SK-N-SH (cell line): ENCODE data around the gene CMYA5. TPM values are rescaled to one million over a fixed set of nuclear protein-coding genes. Genes with fewer than 3 reads are reported as not detected.

ENCODE experiments used
- CTCF ChIA-PET: fragments of 300-600, 350-600 bp; formaldehyde crosslinking; extraction: SDS; loops from one replicate; lab custom pipeline; 2021; lab: Yijun Ruan, JAX
- POLR2A ChIA-PET: fragments of 350-600 bp; sonication (Branson Sonifier 250); formaldehyde crosslinking; extraction: SDS; loops from one replicate; lab custom pipeline; 2020; ENCODE audit warnings: antibody characterized with exemption, inconsistent platforms; lab: Yijun Ruan, JAX
- DNase-seq: peaks from one replicate; pipeline ENCODE4 v3.0.0; 2012
- H2AFZ ChIP-seq: fragments of 200-600 bp; sonication (generic); 2 replicates; pipeline ENCODE4 v1.8.1; 2016; ENCODE audit warnings: antibody characterized with exemption, mild to moderate bottlenecking, low read depth
- H3F3A ChIP-seq: fragments of 200-600 bp; sonication (generic); replicated peaks from 2 replicates; pipeline ENCODE3; 2016; ENCODE audit warnings: antibody characterized with exemption, mild to moderate bottlenecking; ENCODE audit not compliant: insufficient read depth
- H3K27ac ChIP-seq, 2 experiments: fragments of 200-500 bp in 1 of 2; fragments of 200-600 bp in 1 of 2; sonication (Bioruptor generic) in 1 of 2; sonication (generic), shearing (Covaris generic) in 1 of 2; 2 replicates each; pipeline versions ENCODE4 v1.5.1 to v1.6.1; 2014 to 2016; ENCODE audit warnings: low read depth in 2 of 2, inconsistent platforms in 1 of 2, low read length in 1 of 2, mild to moderate bottlenecking in 1 of 2, mixed read lengths in 1 of 2
- H3K27me3 ChIP-seq: fragments of 200-600 bp; sonication (generic), shearing (Covaris generic); 2 replicates; pipeline ENCODE4 v1.6.1; 2016; ENCODE audit warnings: mixed run types; ENCODE audit not compliant: insufficient read depth
- H3K36me3 ChIP-seq, 2 experiments: fragments of 200-500 bp in 1 of 2; fragments of 200-600 bp in 1 of 2; sonication (Bioruptor generic) in 1 of 2; sonication (generic) in 1 of 2; replicated peaks in 1 of 2; 2 replicates each; pipeline versions ENCODE3 to v1.5.1; 2014 to 2016; ENCODE audit warnings: low read length in 1 of 2, mild to moderate bottlenecking in 1 of 2; ENCODE audit not compliant: insufficient read depth in 2 of 2, control insufficient read depth in 1 of 2
- H3K4me1 ChIP-seq, 2 experiments: fragments of 200-500 bp in 1 of 2; fragments of 200-600 bp in 1 of 2; sonication (Bioruptor generic) in 1 of 2; sonication (generic), shearing (Covaris generic) in 1 of 2; 2 replicates each; pipeline versions ENCODE4 v1.5.1 to v1.6.1; 2014 to 2016; ENCODE audit warnings: low read depth in 1 of 2, low read length in 1 of 2, mixed run types in 1 of 2; ENCODE audit not compliant: insufficient read depth in 2 of 2, control insufficient read depth in 1 of 2
- H3K4me2 ChIP-seq: fragments of 200-600 bp; sonication (generic), shearing (Covaris generic); 2 replicates; pipeline ENCODE4 v1.6.1; 2017; ENCODE audit warnings: mixed run types
- H3K4me3 ChIP-seq, 2 experiments: fragments of 200-500 bp in 1 of 2; fragments of 200-600 bp in 1 of 2; sonication (Bioruptor generic) in 1 of 2; sonication (generic), shearing (Covaris generic) in 1 of 2; 2 replicates each; pipeline versions ENCODE4 v1.5.1 to v1.8.1; 2014 to 2016; ENCODE audit warnings: low read depth in 2 of 2, inconsistent platforms in 1 of 2, low read length in 1 of 2, mild to moderate bottlenecking in 1 of 2, mixed read lengths in 1 of 2, moderate library complexity in 1 of 2
- H3K79me2 ChIP-seq: fragments of 200-600 bp; sonication (generic); 2 replicates; pipeline ENCODE4 v1.8.1; 2017; ENCODE audit warnings: mild to moderate bottlenecking; ENCODE audit not compliant: insufficient read depth
- H3K9ac ChIP-seq: fragments of 200-600 bp; sonication (generic); 2 replicates; pipeline ENCODE4 v1.6.1; 2017; ENCODE audit warnings: mixed run types
- H3K9me2 ChIP-seq: fragments of 200-600 bp; sonication (generic); 2 replicates; pipeline ENCODE4 v1.6.1; 2017; ENCODE audit warnings: mixed run types
- H3K9me3 ChIP-seq: fragments of 200-600 bp; sonication (generic); 2 replicates; pipeline ENCODE4 v1.6.1; 2017; ENCODE audit warnings: mixed run types, mild to moderate bottlenecking, moderate library complexity
- H4K20me1 ChIP-seq: fragments of 200-600 bp; sonication (generic); 2 replicates; pipeline ENCODE4 v1.6.1; 2017; ENCODE audit warnings: mild to moderate bottlenecking, mixed run types; ENCODE audit not compliant: insufficient read depth
- FOSL2 ChIP-seq: IDR thresholded peaks from 2 replicates; pipeline ENCODE4 v1.4.0; 2012; ENCODE audit warnings: low read depth, mild to moderate bottlenecking, moderate library complexity, borderline replicate concordance
- FOXJ3 ChIP-seq: sonication (generic); formaldehyde crosslinking; IDR thresholded peaks from 2 replicates; pipeline ENCODE4 v1.5.1; 2020; ENCODE audit warnings: mild to moderate bottlenecking, missing genetic modification reagents
- GABPA ChIP-seq: IDR thresholded peaks from 2 replicates; pipeline ENCODE4 v1.4.0; 2012; ENCODE audit warnings: low read depth, mild to moderate bottlenecking
- GATA2 ChIP-seq: sonication (generic); formaldehyde crosslinking; IDR thresholded peaks from 2 replicates; pipeline ENCODE4 v1.5.0; 2020; ENCODE audit warnings: mild to moderate bottlenecking, missing genetic modification reagents
- JUND ChIP-seq: IDR thresholded peaks from 2 replicates; pipeline ENCODE4 v1.4.0; 2012
- MAX ChIP-seq: IDR thresholded peaks from 2 replicates; pipeline ENCODE4 v1.4.0; 2012; ENCODE audit warnings: low read depth
- MXI1 ChIP-seq: IDR thresholded peaks from 2 replicates; pipeline ENCODE4 v1.6.1; 2012; ENCODE audit warnings: mild to moderate bottlenecking, low read depth, low read length, improper control_type of control experiment
- NFIC ChIP-seq: IDR thresholded peaks from 2 replicates; pipeline ENCODE4 v1.4.0; 2012; ENCODE audit warnings: borderline replicate concordance
- RFX5 ChIP-seq: IDR thresholded peaks from 2 replicates; pipeline ENCODE4 v1.6.1; 2012; ENCODE audit warnings: mild to moderate bottlenecking, improper control_type of control experiment, low read length
- SIN3A ChIP-seq: IDR thresholded peaks from 2 replicates; pipeline ENCODE4 v1.6.1; 2012; ENCODE audit warnings: low read depth, mild to moderate bottlenecking, low read length, moderate library complexity, borderline replicate concordance
- SMC3 ChIP-seq: IDR thresholded peaks from 2 replicates; pipeline ENCODE4 v1.6.1; 2012; ENCODE audit warnings: low read depth, low read length, improper control_type of control experiment
- USF1 ChIP-seq: IDR thresholded peaks from 2 replicates; pipeline ENCODE4 v1.4.0; 2012; ENCODE audit warnings: low read depth, borderline replicate concordance
- WGBS: methylation state at CpG from one replicate; pipeline ENCODE4 v1.1.6; 2017; ENCODE audit warnings: low lambda C conversion rate; 5-methylcytosine and 5-hydroxymethylcytosine counted together
- polyA plus RNA-seq, 3 experiments: library from polyadenylated mRNA; depleted of rRNA; stranded (reverse); fragments of >200 nt; gene quantifications; 2 replicates each; pipeline ENCODE4 v1.2.3, GENCODE V29; 2012
- TF ChIP-seq, protein P1 (sequence below): fragments of 150-350 bp; IDR thresholded peaks from 2 replicates; pipeline ENCODE4 v1.6.1; 2016; ENCODE audit warnings: mild to moderate bottlenecking, low read depth, low read length
- TF ChIP-seq, protein P2 (sequence below): IDR thresholded peaks from 2 replicates; pipeline ENCODE4 v1.4.0; 2012; ENCODE audit warnings: low read depth, borderline replicate concordance
- TF ChIP-seq, protein P3 (sequence below): IDR thresholded peaks from 2 replicates; pipeline ENCODE4; 2012

The CMYA5 gene
- polyA plus RNA-seq, 1 of the 3 experiments (the other 2 are of a cell fraction): 0.12 TPM

- 77% methylated on average over 2 of the region's 2 CpGs for WGBS
- H3K9me3 ChIP-seq: no peaks in the 10 kb centered on the region
- H3K79me2 ChIP-seq: no peaks in the 10 kb centered on the region
- H3K36me3 ChIP-seq: no peaks in the 10 kb centered on the region
- H2AFZ ChIP-seq: no peak overlapping the region
- H4K20me1 ChIP-seq: no peaks in the 10 kb centered on the region
- TF ChIP-seq RFX5: no peak
- TF ChIP-seq NFIC: no peak
- no peak for TF ChIP-seq SIN3A
- TF ChIP-seq GABPA: no peak
- no peak for TF ChIP-seq USF1
- TF ChIP-seq, protein P1, sequence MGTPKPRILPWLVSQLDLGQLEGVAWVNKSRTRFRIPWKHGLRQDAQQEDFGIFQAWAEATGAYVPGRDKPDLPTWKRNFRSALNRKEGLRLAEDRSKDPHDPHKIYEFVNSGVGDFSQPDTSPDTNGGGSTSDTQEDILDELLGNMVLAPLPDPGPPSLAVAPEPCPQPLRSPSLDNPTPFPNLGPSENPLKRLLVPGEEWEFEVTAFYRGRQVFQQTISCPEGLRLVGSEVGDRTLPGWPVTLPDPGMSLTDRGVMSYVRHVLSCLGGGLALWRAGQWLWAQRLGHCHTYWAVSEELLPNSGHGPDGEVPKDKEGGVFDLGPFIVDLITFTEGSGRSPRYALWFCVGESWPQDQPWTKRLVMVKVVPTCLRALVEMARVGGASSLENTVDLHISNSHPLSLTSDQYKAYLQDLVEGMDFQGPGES: no peak
- TF ChIP-seq JUND: no peak
- TF ChIP-seq MAX: no peak
- no peak for TF ChIP-seq SMC3
- TF ChIP-seq GATA2 (CRISPR knock-in tag): no peak
- no peak for TF ChIP-seq FOSL2
- TF ChIP-seq FOXJ3 (CRISPR knock-in tag): no peak
- TF ChIP-seq, protein P2, sequence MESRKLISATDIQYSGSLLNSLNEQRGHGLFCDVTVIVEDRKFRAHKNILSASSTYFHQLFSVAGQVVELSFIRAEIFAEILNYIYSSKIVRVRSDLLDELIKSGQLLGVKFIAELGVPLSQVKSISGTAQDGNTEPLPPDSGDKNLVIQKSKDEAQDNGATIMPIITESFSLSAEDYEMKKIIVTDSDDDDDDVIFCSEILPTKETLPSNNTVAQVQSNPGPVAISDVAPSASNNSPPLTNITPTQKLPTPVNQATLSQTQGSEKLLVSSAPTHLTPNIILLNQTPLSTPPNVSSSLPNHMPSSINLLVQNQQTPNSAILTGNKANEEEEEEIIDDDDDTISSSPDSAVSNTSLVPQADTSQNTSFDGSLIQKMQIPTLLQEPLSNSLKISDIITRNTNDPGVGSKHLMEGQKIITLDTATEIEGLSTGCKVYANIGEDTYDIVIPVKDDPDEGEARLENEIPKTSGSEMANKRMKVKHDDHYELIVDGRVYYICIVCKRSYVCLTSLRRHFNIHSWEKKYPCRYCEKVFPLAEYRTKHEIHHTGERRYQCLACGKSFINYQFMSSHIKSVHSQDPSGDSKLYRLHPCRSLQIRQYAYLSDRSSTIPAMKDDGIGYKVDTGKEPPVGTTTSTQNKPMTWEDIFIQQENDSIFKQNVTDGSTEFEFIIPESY: no peak
- TF ChIP-seq MXI1: no peak
- TF ChIP-seq, protein P3, sequence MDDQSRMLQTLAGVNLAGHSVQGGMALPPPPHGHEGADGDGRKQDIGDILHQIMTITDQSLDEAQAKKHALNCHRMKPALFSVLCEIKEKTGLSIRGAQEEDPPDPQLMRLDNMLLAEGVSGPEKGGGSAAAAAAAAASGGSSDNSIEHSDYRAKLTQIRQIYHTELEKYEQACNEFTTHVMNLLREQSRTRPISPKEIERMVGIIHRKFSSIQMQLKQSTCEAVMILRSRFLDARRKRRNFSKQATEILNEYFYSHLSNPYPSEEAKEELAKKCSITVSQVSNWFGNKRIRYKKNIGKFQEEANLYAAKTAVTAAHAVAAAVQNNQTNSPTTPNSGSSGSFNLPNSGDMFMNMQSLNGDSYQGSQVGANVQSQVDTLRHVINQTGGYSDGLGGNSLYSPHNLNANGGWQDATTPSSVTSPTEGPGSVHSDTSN: no peak
- no peaks in the 10 kb centered on the region for H3K9me2 ChIP-seq
- no peaks in the 10 kb centered on the region; a peak in 1 of 4 replicates for H3K4me1 ChIP-seq
- no peak overlapping the region for H3K4me3 ChIP-seq
- no peak overlapping the region for H3K4me2 ChIP-seq
- no peak overlapping the region for H3K27ac ChIP-seq
- no peaks in the 10 kb centered on the region for H3F3A ChIP-seq
- no peaks in the 10 kb centered on the region; the same call in 1 of the 2 replicates for H3K27me3 ChIP-seq
- DNase-seq: no peak
- ChIA-PET POLR2A (no interaction called here), CTCF (no interaction called here)
- H3K9ac ChIP-seq: no peak overlapping the region
These were observed 121.4 kb downstream of the CMYA5 start for GRCh38 chr5:79811081-79811480.
